ENCODE results near the gene MLYCD. TPM values are rescaled to one million over a fixed set of nuclear protein-coding genes. Genes with fewer than 3 reads are reported as not detected.
A peak's percentile ranks its signal among the peaks of the same experiment; 100 is the strongest.

Gene MLYCD
- total RNA-seq, 4 donors from 2014 or later: 9.6 to 15.8 (median 12.3) TPM

DNA sequence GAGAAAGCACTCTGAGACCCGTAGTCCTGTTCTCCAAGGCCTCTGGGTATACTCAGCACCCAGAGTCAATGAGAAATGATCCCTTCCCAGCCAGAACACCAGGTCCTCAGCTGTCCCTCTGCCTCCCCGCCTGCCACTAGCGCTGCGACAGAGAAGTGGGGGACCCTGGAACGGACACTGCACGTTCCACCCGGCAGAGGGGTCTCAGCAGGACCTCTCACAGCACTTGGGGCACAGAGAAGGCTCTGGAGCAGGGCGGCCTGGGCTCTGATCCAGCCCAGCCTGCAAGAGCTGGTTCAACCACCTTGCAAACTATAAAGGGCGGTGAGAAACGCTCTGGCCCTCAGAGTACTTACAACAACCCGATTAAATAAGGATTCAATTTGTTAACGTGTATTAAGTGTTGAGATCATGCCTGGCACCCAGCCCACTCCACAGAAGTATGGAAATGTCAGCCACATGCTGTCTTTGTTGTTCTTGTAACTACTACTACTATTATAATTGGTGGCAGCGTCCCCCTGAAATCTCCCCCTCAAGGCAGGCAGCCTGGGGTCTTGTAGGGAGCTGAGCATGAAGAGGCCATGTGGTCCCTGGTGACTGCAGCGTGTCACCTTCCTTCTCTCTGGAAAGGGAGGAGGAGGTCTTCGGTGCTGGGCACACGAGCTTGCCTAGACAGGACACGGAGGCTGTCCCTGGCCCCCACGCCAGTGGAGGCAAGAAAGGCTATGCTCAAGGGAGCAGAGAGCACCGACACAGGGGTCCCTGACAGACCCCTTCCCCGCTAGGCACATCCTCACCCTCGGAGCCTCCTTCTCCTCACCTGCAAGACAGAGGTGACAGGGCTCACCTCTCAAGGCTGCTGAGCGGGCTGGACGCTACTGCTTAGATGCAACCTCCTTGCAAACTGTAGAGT is 56.6 kb downstream of the MLYCD start:
- DNase-seq (ENCODE audit: extremely low spot score): no peak
- no peaks in the 10 kb centered on the region for H3K9me3 ChIP-seq
- TF ChIP-seq EP300 (IDR thresholded peaks at IDR 0.05): no peak
- TF ChIP-seq, protein P1, sequence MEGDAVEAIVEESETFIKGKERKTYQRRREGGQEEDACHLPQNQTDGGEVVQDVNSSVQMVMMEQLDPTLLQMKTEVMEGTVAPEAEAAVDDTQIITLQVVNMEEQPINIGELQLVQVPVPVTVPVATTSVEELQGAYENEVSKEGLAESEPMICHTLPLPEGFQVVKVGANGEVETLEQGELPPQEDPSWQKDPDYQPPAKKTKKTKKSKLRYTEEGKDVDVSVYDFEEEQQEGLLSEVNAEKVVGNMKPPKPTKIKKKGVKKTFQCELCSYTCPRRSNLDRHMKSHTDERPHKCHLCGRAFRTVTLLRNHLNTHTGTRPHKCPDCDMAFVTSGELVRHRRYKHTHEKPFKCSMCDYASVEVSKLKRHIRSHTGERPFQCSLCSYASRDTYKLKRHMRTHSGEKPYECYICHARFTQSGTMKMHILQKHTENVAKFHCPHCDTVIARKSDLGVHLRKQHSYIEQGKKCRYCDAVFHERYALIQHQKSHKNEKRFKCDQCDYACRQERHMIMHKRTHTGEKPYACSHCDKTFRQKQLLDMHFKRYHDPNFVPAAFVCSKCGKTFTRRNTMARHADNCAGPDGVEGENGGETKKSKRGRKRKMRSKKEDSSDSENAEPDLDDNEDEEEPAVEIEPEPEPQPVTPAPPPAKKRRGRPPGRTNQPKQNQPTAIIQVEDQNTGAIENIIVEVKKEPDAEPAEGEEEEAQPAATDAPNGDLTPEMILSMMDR (IDR thresholded peaks at IDR 0.05): no peak
- TF ChIP-seq POLR2AphosphoS5 (IDR thresholded peaks at IDR 0.05): no peak
- TF ChIP-seq POLR2A (IDR thresholded peaks at IDR 0.05; ENCODE audit: low read depth): no peak
- peaks cover 35 to 50% (median 46%) of the 10 kb centered on the region in 4 donors for H3K4me1 ChIP-seq
- intact Hi-C loops (cut with DNase I): loop anchor here (10.0 kb wide), 2 partner anchors 131 to 229 kb away; partner anchors contain the start of gene TAF1C
- H3K36me3 ChIP-seq: peaks cover 18 to 31% (median 29%) of the 10 kb centered on the region in 4 donors
- no peak overlapping the region for H3K4me3 ChIP-seq
- peak overlapping the region in 3 of 4 donors; percentile 93 to 94 (median 93) for H3K27ac ChIP-seq (replicated peaks in 1 of 4)
- no peaks in the 10 kb centered on the region for H3K27me3 ChIP-seq
- 76% methylated on average over 14 of the region's 23 CpGs for WGBS

DNA sequence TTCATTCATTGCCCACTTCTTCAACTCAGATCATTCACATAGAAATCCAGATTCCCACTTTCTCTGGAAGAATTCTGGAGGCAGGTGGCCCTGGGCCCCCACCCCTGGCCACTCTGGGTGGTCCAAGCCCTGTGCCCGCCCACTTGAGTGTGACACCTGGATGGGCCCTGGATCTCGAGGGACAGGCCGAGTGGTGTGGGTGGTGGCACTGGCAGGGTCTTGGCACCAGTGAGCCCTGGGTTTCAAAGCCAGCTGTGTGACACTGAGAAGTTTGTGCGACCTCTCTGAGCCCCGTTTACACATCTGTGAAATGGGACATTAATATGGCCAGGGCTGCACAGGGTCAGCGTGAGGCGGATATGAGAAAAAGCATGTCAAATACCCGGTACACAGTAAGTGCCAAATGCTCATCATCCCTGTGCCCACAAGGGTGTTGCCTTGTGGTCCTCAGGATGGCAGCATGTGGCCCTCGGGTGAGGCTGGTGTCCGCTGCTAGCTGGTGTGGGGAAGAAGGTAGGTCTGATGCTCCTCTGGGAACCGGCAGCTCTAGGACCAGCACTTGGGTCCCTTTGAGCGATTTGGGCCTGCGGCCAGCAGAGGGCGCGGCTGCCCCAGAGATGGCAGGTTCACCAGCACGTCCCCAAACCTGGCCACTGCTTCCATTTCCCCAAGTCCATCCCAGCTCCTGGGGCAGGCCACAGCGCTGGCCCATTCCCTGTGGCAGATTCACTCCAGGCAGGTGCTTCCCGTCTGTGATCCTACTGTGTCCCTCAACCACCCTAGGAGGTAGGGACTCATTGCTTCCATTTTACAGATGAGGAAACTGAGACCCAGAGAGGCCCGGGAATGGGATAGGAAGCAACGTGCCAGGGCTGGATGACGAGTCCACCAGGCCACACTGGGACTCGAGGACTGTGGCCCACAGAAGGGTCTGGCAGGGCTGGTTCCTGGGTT is 57.7 kb downstream of the MLYCD start:
- no peak for TF ChIP-seq POLR2A (IDR thresholded peaks at IDR 0.05; ENCODE audit: low read depth)
- TF ChIP-seq, protein P1 (IDR thresholded peaks at IDR 0.05): peak; percentile 51 to 74 (median 71)
- TF ChIP-seq EP300 (IDR thresholded peaks at IDR 0.05): no peak
- peak in 1 of 2 donors; percentile 14 for TF ChIP-seq POLR2AphosphoS5 (IDR thresholded peaks at IDR 0.05)
- Histone ChIP-seq H3K4me3 (no peak overlapping the region), H3K9me3 (no peaks in the 10 kb centered on the region), H3K4me1 (peaks cover 35 to 50% (median 46%) of the 10 kb centered on the region in 4 donors), H3K27ac (replicated peaks in 1 of 4) (no peak overlapping the region), H3K27me3 (no peaks in the 10 kb centered on the region), H3K36me3 (peaks cover 30 to 43% (median 40%) of the 10 kb centered on the region in 4 donors)
- intact Hi-C loops (cut with DNase I): loop anchor here (10.0 kb wide), 2 partner anchors 132 to 228 kb away; partner anchors contain the start of gene TAF1C
- WGBS: 63% methylated on average over 16 of the region's 22 CpGs
- no peak for DNase-seq (ENCODE audit: extremely low spot score)

DNA sequence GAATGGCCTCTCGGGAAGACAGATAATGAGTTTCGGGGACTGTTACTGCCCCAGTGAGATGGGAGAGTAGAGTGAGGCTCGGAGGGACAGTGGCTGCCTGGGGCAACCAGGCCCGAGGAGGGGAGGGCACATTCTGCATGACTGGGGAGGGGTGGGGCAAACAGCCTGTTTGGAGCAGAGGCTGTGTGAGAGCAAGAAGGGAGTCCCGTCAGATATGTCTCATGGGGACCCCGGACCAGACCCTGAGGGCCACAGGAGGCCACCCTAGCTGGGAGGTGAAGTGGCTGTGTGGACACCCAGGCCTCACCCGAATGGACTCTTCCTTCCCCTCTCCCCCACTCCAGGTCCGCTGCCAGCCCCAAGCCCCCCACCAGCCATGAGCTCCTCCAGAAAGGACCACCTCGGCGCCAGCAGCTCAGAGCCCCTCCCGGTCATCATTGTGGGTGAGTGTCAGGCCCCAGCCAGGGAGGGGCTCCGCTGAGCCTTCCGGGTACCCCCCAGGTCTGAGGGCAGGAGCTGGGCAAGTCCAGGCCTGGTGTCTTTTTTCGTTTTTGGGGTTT is 58.5 kb downstream of the MLYCD start:
- Histone ChIP-seq H3K9me3 (no peaks in the 10 kb centered on the region), H3K4me1 (peaks cover 31 to 46% (median 41%) of the 10 kb centered on the region in 4 donors), H3K4me3 (no peak overlapping the region), H3K27ac (replicated peaks in 1 of 4) (no peak overlapping the region), H3K36me3 (peaks cover 37 to 50% (median 48%) of the 10 kb centered on the region in 4 donors), H3K27me3 (no peaks in the 10 kb centered on the region)
- DNase-seq (ENCODE audit: extremely low spot score): no peak
- no peak for TF ChIP-seq EP300 (IDR thresholded peaks at IDR 0.05)
- intact Hi-C loops (cut with DNase I): loop anchor here (10.0 kb wide), 2 partner anchors 133 to 227 kb away; partner anchors contain the start of gene TAF1C
- WGBS: 85% methylated on average over 12 of the region's 14 CpGs

DNA sequence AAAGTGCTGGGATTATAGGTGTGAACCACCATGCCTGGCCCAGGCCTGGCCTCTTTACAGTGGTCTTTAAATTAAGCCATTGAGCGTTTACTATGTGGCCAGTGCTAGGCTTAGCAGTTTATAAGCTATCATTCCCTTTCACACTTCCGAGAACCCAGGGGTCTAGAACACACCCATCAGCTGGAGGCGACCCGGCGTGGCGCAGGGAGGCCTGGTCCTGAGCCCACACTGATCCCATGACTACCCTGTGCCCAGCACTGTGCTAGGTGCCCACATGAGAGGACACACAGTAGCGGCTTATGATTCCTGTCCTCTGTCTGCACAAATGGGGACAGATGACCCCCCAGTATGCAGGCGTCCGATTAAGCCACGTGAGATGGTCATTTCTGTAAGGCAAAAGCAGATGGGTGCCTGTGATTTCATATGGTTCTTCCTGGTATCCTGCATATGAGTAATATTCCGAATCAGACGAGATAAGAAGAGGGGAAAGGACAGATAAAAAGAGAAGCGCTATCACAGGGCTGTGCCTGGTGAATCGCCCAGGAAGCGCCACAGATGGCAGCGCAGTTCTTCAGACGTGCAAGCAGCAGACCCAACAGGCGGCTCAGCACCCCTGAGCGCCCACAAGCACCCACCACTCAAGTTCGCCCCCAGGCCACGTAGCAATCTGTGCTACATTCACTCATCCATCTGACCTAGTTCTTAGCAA is 59.4 kb downstream of the MLYCD start:
- 87% methylated on average over 16 of the region's 21 CpGs for WGBS
- intact Hi-C loops (cut with DNase I): loop anchor here (10.0 kb wide), 2 partner anchors 133 to 227 kb away; partner anchors contain the start of gene TAF1C
- Histone ChIP-seq H3K27ac (replicated peaks in 1 of 4) (no peak overlapping the region), H3K27me3 (no peaks in the 10 kb centered on the region), H3K4me1 (peaks cover 25 to 38% (median 34%) of the 10 kb centered on the region in 4 donors), H3K9me3 (no peaks in the 10 kb centered on the region), H3K4me3 (no peak overlapping the region), H3K36me3 (peaks cover 46 to 60% (median 55%) of the 10 kb centered on the region in 4 donors)
- TF ChIP-seq, protein P1 (IDR thresholded peaks at IDR 0.05): no peak
- TF ChIP-seq POLR2AphosphoS5 (IDR thresholded peaks at IDR 0.05) (no peak), EP300 (IDR thresholded peaks at IDR 0.05) (no peak), POLR2A (IDR thresholded peaks at IDR 0.05; ENCODE audit: low read depth) (no peak)
- no peak for DNase-seq (ENCODE audit: extremely low spot score)

Measured in esophagus muscularis mucosa (tissue), 4 donors.